G401.6 (cell line): Measurements from ENCODE around the gene ADCY9.
"Not testable (repeated sequence)": the region's sequence is repeated elsewhere in the genome, so short reads cannot be mapped to it uniquely, and the experiment has no call there.

ENCODE experiments used
- FAIRE-seq: peaks from 2 replicates; lab custom pipeline; 2012; peaks lifted over from hg19 to GRCh38; lab: Jason Lieb, UNC

Gene ADCY9

GRCh38 chr16:4116325-4117249 is at the start of gene ADCY9:
ADCY9 (minus strand) TSS chr16:4116442; CDS start chr16:4115442, 1,000 bp downstream.
- FAIRE-seq = no peak

- no peak for FAIRE-seq
These were observed 44.6 kb upstream of the ADCY9 start for GRCh38 chr16:4160658-4161430.

- no peak for FAIRE-seq
These were observed 43.5 kb upstream of the ADCY9 start for GRCh38 chr16:4159726-4160125.

- no peak for FAIRE-seq
These were observed 42.2 kb upstream of the ADCY9 start for GRCh38 chr16:4158143-4159093.

GRCh38 chr16:4157376-4157825 is 41.2 kb upstream of the ADCY9 start:
- FAIRE-seq = no peak

- FAIRE-seq = not testable (repeated sequence)
These were observed 40.3 kb upstream of the ADCY9 start for GRCh38 chr16:4156503-4156902.

GRCh38 chr16:4153364-4153763 is 37.1 kb upstream of the ADCY9 start:
- not testable (repeated sequence) for FAIRE-seq

GRCh38 chr16:4152267-4152666 is 36.0 kb upstream of the ADCY9 start:
- FAIRE-seq = no peak

- no peak for FAIRE-seq
These were observed 31.0 kb upstream of the ADCY9 start for GRCh38 chr16:4147236-4147635.

- FAIRE-seq = no peak
These were observed 26.0 kb upstream of the ADCY9 start for GRCh38 chr16:4142268-4142667.

GRCh38 chr16:4141604-4142003 is 25.4 kb upstream of the ADCY9 start:
- no peak for FAIRE-seq

GRCh38 chr16:4140652-4141051 is 24.4 kb upstream of the ADCY9 start:
- FAIRE-seq = no peak

- no peak for FAIRE-seq
These were observed 23.7 kb upstream of the ADCY9 start for GRCh38 chr16:4139968-4140367.

GRCh38 chr16:4138713-4139112 is 22.5 kb upstream of the ADCY9 start:
- FAIRE-seq = no peak

GRCh38 chr16:4137438-4137837 is 21.2 kb upstream of the ADCY9 start:
- no peak for FAIRE-seq

GRCh38 chr16:4136229-4136813 is 20.1 kb upstream of the ADCY9 start:
- FAIRE-seq = no peak

GRCh38 chr16:4135537-4135936 is 19.3 kb upstream of the ADCY9 start:
- FAIRE-seq = no peak

- no peak for FAIRE-seq
These were observed 17.7 kb upstream of the ADCY9 start for GRCh38 chr16:4133897-4134372.

GRCh38 chr16:4131621-4132020 is 15.4 kb upstream of the ADCY9 start:
- no peak for FAIRE-seq

- no peak for FAIRE-seq
These were observed 8.5 kb upstream of the ADCY9 start for GRCh38 chr16:4124535-4125294.
